DOHH2 (cell line): ENCODE measurements around the gene SLC48A1.

Experiments used
- EZH2phosphoT487 ChIP-seq: fragments of 200-600 bp; sonication (generic); IDR thresholded peaks from 2 replicates; pipeline ENCODE4 v1.6.1; 2017; ENCODE audit warnings: borderline replicate concordance, mild to moderate bottlenecking, antibody characterized with exemption, low read length, moderate library complexity, mixed read lengths
- TF ChIP-seq, protein P1 (sequence below): fragments of 200-600 bp; sonication (generic); IDR thresholded peaks from one replicate; pipeline ENCODE4 v1.5.1; 2014; ENCODE audit warnings: antibody characterized with exemption, mild to moderate bottlenecking, low read depth, low read length; ENCODE audit not compliant: poor library complexity, severe bottlenecking

DNA sequence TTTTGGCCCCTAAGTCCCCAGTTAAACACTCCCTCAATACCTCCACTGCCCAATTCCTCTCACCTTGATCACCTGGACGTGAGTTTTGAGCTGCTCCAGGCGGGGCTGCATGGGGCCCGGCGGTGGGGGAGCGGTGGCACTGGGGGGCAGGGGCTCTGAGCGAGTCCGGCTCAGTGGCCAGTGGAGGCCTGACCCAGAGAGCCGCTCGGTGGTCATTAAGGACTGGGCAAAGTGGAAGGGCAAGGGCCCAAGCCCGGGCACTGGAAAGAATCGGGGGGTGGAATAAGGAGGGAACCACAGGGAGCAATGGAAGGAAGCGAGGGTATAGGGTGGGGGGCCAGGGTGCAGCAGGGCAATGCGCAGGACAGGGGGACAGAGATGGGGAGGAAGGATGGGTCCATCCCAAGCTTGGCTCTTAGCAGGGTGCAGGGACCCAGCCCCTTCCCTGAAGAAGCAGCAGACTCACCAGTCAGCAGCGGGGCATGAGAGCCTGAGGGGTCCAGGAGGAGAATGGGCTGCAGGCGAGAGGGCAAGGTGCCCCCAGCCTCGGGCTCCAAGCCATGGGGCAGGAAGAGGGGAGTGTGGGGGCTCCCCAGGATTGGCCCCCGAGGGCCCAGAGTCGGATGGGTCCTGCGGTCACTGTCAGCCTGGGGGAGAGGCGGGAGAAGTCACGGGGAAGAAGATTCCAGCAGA, 22.2 kb downstream of the SLC48A1 start:
- TF ChIP-seq, protein P1, sequence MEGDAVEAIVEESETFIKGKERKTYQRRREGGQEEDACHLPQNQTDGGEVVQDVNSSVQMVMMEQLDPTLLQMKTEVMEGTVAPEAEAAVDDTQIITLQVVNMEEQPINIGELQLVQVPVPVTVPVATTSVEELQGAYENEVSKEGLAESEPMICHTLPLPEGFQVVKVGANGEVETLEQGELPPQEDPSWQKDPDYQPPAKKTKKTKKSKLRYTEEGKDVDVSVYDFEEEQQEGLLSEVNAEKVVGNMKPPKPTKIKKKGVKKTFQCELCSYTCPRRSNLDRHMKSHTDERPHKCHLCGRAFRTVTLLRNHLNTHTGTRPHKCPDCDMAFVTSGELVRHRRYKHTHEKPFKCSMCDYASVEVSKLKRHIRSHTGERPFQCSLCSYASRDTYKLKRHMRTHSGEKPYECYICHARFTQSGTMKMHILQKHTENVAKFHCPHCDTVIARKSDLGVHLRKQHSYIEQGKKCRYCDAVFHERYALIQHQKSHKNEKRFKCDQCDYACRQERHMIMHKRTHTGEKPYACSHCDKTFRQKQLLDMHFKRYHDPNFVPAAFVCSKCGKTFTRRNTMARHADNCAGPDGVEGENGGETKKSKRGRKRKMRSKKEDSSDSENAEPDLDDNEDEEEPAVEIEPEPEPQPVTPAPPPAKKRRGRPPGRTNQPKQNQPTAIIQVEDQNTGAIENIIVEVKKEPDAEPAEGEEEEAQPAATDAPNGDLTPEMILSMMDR, result no peak
- TF ChIP-seq EZH2phosphoT487, result no peak
